Measurements from ENCODE around the gene DNAL1.
A peak's percentile ranks its signal among the peaks of the same experiment; 100 is the strongest.

Gene DNAL1

DNA sequence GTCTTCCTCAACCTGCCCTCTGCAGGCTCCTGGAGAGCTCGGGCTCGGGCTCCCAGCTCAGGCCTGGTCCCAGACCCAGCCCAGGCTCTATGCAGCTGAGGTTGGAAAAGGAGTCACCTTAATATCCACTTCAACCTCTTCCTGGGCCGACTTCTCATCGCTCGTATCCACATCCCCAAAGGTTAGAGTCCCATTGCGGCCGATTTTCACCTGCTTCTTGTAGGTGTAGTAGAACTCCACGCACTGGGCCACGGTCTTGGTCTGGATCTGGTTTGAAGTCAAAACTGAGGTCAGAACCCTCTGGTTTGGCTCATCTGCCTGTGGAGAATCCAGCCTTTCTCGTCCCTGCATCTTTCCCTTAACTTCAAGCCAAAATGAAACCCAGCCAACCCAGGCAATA, 77.8 kb downstream of the DNAL1 start:
- DNase-seq (ENCODE audit: extremely low read depth in 1 of 2, low read depth in 1 of 2), result no peak

GRCh38 chr14:73723406-73723796, 78.6 kb downstream of the DNAL1 start:
- no peak for DNase-seq (ENCODE audit: extremely low read depth in 1 of 2, low read depth in 1 of 2)

DNA sequence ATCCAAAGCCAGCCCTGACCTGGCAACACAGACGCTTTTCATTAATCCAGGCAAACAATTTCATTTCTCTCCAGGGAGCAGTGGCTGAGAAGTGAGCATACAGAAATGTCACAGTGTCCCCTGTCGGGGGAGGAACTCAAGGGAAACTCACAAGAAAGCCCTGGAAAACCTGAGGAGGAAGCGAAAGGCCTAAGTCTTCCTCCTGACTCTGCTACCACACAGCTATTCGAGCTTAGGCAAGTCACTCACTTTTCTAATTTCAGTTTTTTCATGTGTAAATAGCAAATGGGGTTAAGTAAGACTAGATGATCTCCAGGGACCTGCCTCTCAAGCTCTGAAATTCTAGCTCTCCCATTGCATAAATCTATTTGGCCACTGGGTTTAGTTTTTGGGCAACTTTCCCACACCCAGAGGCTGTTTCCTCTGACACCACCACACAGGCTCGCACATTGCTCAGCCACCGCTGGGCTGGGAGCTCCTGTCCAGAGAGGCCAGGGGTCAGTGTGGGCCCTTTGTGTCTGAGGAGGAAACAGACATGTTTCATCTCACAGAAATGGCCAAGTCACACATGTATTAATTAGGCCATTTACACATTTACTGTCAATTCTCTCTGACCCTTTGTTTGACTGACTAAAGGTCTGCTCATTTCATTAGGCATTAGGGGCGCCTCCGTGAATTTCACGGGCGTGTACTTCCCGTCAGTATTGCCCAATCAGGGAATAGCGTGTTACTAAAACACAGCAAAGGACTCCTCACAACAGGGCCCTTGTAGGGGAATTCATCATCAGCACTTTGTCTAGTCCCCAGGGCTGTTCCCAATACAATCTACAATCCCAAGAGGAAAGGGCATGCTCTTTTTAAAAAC, 79.2 kb downstream of the DNAL1 start:
- no peak for DNase-seq (ENCODE audit: extremely low read depth in 1 of 2, low read depth in 1 of 2)

GRCh38 chr14:73724696-73725095, 79.9 kb downstream of the DNAL1 start:
- no peak for DNase-seq (ENCODE audit: extremely low read depth in 1 of 2, low read depth in 1 of 2)

GRCh38 chr14:73725116-73726024, 80.6 kb downstream of the DNAL1 start:
- no peak for DNase-seq (ENCODE audit: extremely low read depth in 1 of 2, low read depth in 1 of 2)

DNA sequence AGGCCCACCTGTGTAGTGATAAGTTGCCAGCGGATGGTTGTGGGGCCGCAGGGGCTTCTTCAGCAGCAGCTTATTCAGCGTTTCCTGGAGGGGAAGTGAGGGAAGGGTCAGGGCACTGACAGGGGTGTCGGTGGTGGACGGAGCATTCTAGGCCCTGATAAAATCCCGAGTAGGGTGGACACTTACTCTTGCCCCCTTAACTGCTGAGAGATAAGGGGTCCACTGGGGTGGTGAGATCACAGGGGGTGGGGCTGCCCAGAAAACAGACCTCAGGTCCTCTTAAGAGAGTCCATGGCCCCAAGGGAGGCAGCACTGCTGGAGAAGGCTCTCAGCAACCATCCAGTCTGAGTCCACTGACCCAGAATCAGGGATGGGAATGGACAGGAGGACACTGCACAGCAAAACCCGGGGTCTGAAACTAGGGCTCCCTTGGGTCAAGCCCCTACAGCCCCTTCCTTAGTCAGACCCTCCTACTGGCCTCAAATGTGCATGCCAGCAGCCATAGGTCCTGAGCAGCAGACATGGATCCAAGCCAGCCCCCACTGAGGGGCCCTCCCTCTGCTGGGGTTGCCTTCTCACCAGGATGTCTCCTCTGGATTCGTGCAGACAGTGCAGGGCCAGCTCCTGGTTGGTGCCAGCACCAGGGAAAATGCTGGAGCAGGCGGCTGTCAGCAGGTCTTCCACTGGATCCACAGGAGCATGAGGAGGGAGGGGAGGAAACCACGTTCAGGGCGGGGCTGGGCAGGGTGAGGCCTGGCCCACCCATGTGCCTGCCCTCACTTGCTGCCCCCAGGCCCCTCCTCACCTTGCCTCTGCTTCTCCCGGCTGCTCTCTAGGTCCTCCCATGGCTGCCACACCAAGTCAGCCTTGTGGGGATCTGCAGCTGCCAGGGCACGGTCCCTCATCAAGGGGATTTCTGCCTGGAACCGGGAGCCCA, 81.5 kb downstream of the DNAL1 start:
- DNase-seq (ENCODE audit: extremely low read depth in 1 of 2, low read depth in 1 of 2), result no peak

DNA sequence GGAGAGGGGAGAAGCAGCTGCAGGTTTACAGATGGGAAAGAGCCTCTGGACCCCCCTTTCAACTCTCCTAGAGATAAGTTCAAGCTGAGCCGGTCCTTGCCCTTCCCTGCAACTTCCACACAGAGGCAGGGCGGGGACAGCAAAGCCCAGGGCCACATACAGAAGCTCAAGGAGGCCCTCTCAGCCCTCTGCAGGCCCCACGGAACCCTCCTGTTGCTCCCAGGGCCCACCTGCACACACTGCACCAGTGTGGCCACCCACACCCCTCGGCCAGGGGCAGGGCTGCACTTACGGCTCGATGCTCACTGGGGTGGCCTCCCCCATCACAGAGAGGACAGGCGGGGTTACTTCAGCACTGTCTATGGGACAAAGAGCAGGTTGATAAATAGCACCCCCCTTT, 82.4 kb downstream of the DNAL1 start:
- DNase-seq (ENCODE audit: extremely low read depth in 1 of 2, low read depth in 1 of 2), result no peak

GRCh38 chr14:73728717-73729330, 84.0 kb downstream of the DNAL1 start:
- DNase-seq (ENCODE audit: extremely low read depth in 1 of 2, low read depth in 1 of 2), result peak; percentile 75 to 87

- no peak for DNase-seq (ENCODE audit: extremely low read depth in 1 of 2, low read depth in 1 of 2)
Measured at GRCh38 chr14:73729556-73730265, 84.9 kb downstream of the DNAL1 start.

- no peak for DNase-seq (ENCODE audit: extremely low read depth in 1 of 2, low read depth in 1 of 2)
Measured at GRCh38 chr14:73731111-73731510, 86.3 kb downstream of the DNAL1 start.

GRCh38 chr14:73732006-73732405, 87.2 kb downstream of the DNAL1 start:
- DNase-seq (ENCODE audit: extremely low read depth in 1 of 2, low read depth in 1 of 2), result no peak

- DNase-seq (ENCODE audit: extremely low read depth in 1 of 2, low read depth in 1 of 2), result no peak
Measured at GRCh38 chr14:73736842-73737241, 92.1 kb downstream of the DNAL1 start.

GRCh38 chr14:73738518-73739173, 93.9 kb downstream of the DNAL1 start:
- no peak for DNase-seq (ENCODE audit: extremely low read depth in 1 of 2, low read depth in 1 of 2)

DNA sequence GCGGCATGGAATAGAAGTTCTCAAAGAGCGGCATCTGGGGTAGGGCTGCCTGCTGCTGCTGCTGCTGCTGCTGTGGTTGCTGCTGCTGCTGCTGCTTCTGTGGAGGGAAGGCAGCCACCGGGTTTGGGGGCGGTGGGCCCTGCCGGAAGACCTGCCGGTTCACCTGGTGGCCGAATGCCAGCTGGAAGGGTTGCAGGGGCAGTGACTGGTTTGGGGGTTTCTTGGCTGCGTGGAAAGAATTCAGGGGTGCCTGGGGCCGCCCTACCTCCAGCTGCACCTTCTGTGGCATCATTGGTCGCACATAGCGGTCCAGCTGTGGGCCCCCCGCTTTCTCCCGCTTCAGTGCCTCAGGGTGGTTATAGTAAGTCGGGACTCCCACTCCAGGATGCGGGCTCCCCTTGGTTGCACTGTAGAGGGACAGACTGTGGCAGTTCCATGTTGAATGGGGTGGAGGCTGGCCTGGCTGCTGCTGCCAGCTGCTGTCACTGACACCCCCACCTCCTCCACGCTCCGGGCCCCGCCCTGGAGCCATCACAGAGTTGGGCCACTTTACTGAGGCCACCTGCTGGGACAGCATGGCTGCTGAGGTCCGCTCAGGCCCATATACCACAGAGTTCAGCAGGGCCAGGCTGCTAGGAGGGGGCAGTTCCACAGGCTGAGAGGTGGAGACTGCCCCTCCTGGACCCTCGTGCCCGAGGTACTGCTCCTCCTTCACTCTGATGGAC, 94.5 kb downstream of the DNAL1 start:
- DNase-seq (ENCODE audit: extremely low read depth in 1 of 2, low read depth in 1 of 2), result no peak

DNA sequence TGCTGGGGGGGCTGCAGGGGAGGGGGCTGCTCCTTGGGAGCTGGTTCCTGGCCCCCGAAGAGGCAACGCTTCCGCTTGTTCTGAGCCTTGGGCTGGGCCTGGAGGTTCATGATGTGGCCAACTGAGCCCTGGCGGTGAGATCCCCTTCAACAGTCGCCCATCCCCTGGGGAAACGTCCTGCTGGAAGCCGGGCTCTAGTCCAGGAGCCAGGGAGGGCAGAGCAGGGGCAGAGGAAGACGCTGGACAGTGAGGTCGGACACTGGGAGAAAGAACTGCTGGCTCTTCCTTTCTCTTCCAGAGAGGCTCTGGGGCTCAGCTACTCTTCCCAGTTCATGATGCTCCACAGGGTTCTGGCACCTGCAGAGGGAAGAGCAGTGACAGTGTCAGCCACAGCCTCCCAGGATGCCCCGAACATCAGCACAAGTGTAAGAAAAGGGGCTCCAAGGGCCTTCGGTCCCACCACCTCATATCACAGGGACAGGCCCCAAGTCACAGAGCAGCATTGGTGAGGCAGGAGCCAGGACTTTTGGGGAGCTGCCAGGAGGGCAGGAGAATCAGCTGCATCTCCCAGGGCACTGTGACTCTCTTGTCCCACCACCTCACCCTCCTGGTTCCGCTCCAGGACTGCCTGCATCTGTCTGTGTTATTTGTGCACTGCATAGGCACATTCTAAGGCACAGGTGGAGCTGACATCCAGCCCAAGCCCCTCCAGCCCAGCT, 95.3 kb downstream of the DNAL1 start:
- DNase-seq (ENCODE audit: extremely low read depth in 1 of 2, low read depth in 1 of 2), result no peak

GRCh38 chr14:73740618-73741326, 96.0 kb downstream of the DNAL1 start:
- DNase-seq (ENCODE audit: extremely low read depth in 1 of 2, low read depth in 1 of 2), result no peak

GRCh38 chr14:73741386-73741875, 96.6 kb downstream of the DNAL1 start:
- DNase-seq (ENCODE audit: extremely low read depth in 1 of 2, low read depth in 1 of 2), result peak; percentile 46 to 49

Data from activated CD8-positive, alpha-beta memory T cell treated with anti-CD3 and anti-CD28 coated beads for 1 hour (primary cell).